H1 (cell line): ENCODE measurements around the gene GPR150. TPM values are rescaled to one million over a fixed set of nuclear protein-coding genes. Genes with fewer than 3 reads are reported as not detected.

Source experiments
- CTCF ChIA-PET: fragments of 300-600 bp; sonication (Branson Sonifier 250); formaldehyde crosslinking; loops from one replicate; lab custom pipeline; 2021; ENCODE audit not compliant: partially characterized antibody; lab: Charles Lee
- POLR2A ChIA-PET: fragments of 300-600 bp; sonication (Branson Sonifier 250); formaldehyde crosslinking; loops from one replicate; lab custom pipeline; 2021; ENCODE audit warnings: inconsistent platforms; ENCODE audit not compliant: partially characterized antibody; lab: Charles Lee
- DNase-seq, 2 experiments: peaks; one replicate each; pipeline versions ENCODE4 v3.0.0 to v3.0.0-alpha.2; 2010 to 2022; ENCODE audit warnings: low spot score in 2 of 2, low read depth in 1 of 2, mixed read lengths in 1 of 2
- FAIRE-seq: peaks from 2 replicates; lab custom pipeline; 2011; peaks lifted over from hg19 to GRCh38; lab: Jason Lieb, UNC
- H2AFZ ChIP-seq: 2 replicates; pipeline ENCODE4 v1.8.1; 2012; ENCODE audit warnings: low read length, inconsistent platforms
- H2AK5ac ChIP-seq: 2 replicates; pipeline ENCODE4 v1.6.1; 2013; ENCODE audit warnings: low read depth, low read length
- H2BK120ac ChIP-seq: replicated peaks from 2 replicates; pipeline ENCODE3; 2013; ENCODE audit warnings: low read depth, low read length, inconsistent platforms
- H2BK12ac ChIP-seq: 2 replicates; pipeline ENCODE4 v1.6.1; 2013; ENCODE audit warnings: low read depth, low read length
- H2BK15ac ChIP-seq: 2 replicates; pipeline ENCODE4 v1.6.1; 2013; ENCODE audit warnings: low read length
- H2BK20ac ChIP-seq: 2 replicates; pipeline ENCODE4 v1.6.1; 2013; ENCODE audit warnings: low read length
- H2BK5ac ChIP-seq: 2 replicates; pipeline ENCODE4 v1.6.1; 2013; ENCODE audit warnings: low read depth, low read length
- H3K14ac ChIP-seq: 2 replicates; pipeline ENCODE4 v1.6.1; 2013; ENCODE audit warnings: inconsistent platforms; ENCODE audit not compliant: insufficient read length
- H3K18ac ChIP-seq: 2 replicates; pipeline ENCODE4 v1.6.1; 2013; ENCODE audit warnings: low read length; ENCODE audit errors: extremely low read depth
- H3K23ac ChIP-seq: 2 replicates; pipeline ENCODE4 v1.6.1; 2013; ENCODE audit warnings: inconsistent platforms; ENCODE audit not compliant: insufficient read length
- H3K23me2 ChIP-seq: 2 replicates; pipeline ENCODE4 v1.6.1; 2013; ENCODE audit warnings: low read depth, low read length
- H3K27ac ChIP-seq: 2 replicates; pipeline ENCODE4 v1.6.1; 2011; ENCODE audit warnings: low read depth, low read length, inconsistent platforms
- H3K27me3 ChIP-seq, 4 experiments: replicated peaks in 1 of 4; 1 replicate in 1 of 4; 2 replicates in 3 of 4; pipeline versions ENCODE4 v1.6.1 to v1.8.1; 2011 to 2013; ENCODE audit warnings: low read length in 3 of 4, mild to moderate bottlenecking in 3 of 4, inconsistent platforms in 2 of 4, mixed read lengths in 2 of 4, moderate library complexity in 1 of 4; ENCODE audit not compliant: control insufficient read depth in 3 of 4, insufficient read depth in 3 of 4; ENCODE audit errors: extremely low read depth in 1 of 4
- H3K36me3 ChIP-seq, 4 experiments: 2 replicates each; pipeline versions ENCODE4 v1.6.1 to v1.8.1; 2011 to 2013; ENCODE audit warnings: mild to moderate bottlenecking in 4 of 4, low read length in 3 of 4, moderate library complexity in 2 of 4, control low read depth in 1 of 4, inconsistent platforms in 1 of 4; ENCODE audit not compliant: insufficient read depth in 4 of 4, control insufficient read depth in 2 of 4
- H3K4ac ChIP-seq: replicated peaks from 2 replicates; pipeline ENCODE3; 2013; ENCODE audit warnings: low read length, low read depth, mixed read lengths, inconsistent platforms; ENCODE audit not compliant: insufficient read length
- H3K4me1 ChIP-seq, 4 experiments: replicated peaks in 1 of 4; 1 replicate in 1 of 4; 2 replicates in 3 of 4; pipeline versions ENCODE4 v1.6.1 to v1.8.1; 2011 to 2013; ENCODE audit warnings: low read length in 3 of 4, inconsistent platforms in 2 of 4, mixed read lengths in 1 of 4; ENCODE audit not compliant: insufficient read depth in 4 of 4, control insufficient read depth in 3 of 4
- H3K4me2 ChIP-seq, 2 experiments: 2 replicates each; pipeline versions ENCODE4 v1.6.1 to v1.8.1; 2011 to 2013; ENCODE audit warnings: low read depth in 2 of 2, low read length in 2 of 2, control low read depth in 1 of 2, inconsistent platforms in 1 of 2, mild to moderate bottlenecking in 1 of 2; ENCODE audit not compliant: insufficient read depth in 1 of 2
- H3K4me3 ChIP-seq, 4 experiments: fragments of 200-600, 300-600 bp in 1 of 4; sonication (generic), shearing (Covaris generic), sonication (Bioruptor Twin) in 1 of 4; 2 replicates each; pipeline versions ENCODE4 v1.5.1 to v1.8.1; 2011 to 2016; ENCODE audit warnings: low read length in 4 of 4, low read depth in 3 of 4, control low read depth in 2 of 4, inconsistent platforms in 2 of 4, mild to moderate bottlenecking in 2 of 4, mixed read lengths in 1 of 4, moderate library complexity in 1 of 4; ENCODE audit not compliant: insufficient read depth in 2 of 4; ENCODE audit errors: extremely low read depth in 1 of 4
- H3K56ac ChIP-seq: replicated peaks from 2 replicates; pipeline ENCODE3; 2013; ENCODE audit warnings: low read depth, mild to moderate bottlenecking, mixed read lengths, low read length, inconsistent platforms; ENCODE audit not compliant: insufficient read length
- H3K79me1 ChIP-seq: 2 replicates; pipeline ENCODE4 v1.6.1; 2013; ENCODE audit warnings: low read depth, low read length, control low read depth
- H3K79me2 ChIP-seq, 2 experiments: 2 replicates each; pipeline versions ENCODE4 v1.6.1 to v1.8.1; 2012 to 2013; ENCODE audit warnings: low read length in 2 of 2, mild to moderate bottlenecking in 2 of 2, inconsistent platforms in 1 of 2; ENCODE audit not compliant: insufficient read depth in 2 of 2, control insufficient read depth in 1 of 2
- H3K9ac ChIP-seq, 4 experiments: replicated peaks in 1 of 4; 1 replicate in 1 of 4; 2 replicates in 3 of 4; pipeline versions ENCODE4 v1.6.1 to v1.8.1; 2011 to 2013; ENCODE audit warnings: low read depth in 3 of 4, low read length in 3 of 4, control low read depth in 2 of 4, mild to moderate bottlenecking in 2 of 4, moderate library complexity in 2 of 4, inconsistent platforms in 1 of 4; ENCODE audit errors: extremely low read depth in 1 of 4
- H3K9me3 ChIP-seq, 2 experiments: 2 replicates each; pipeline versions ENCODE4 v1.6.1 to v1.8.1; 2012 to 2013; ENCODE audit warnings: mild to moderate bottlenecking in 2 of 2, moderate library complexity in 2 of 2, control low read depth in 1 of 2, inconsistent platforms in 1 of 2, low read depth in 1 of 2, low read length in 1 of 2, mixed read lengths in 1 of 2; ENCODE audit not compliant: insufficient read depth in 2 of 2
- H4K20me1 ChIP-seq, 2 experiments: replicated peaks in 1 of 2; 2 replicates each; pipeline versions ENCODE3 to v1.8.1; 2011 to 2013; ENCODE audit warnings: inconsistent platforms in 2 of 2, low read length in 2 of 2, mild to moderate bottlenecking in 1 of 2; ENCODE audit not compliant: insufficient read depth in 2 of 2, control insufficient read depth in 1 of 2
- H4K5ac ChIP-seq: 2 replicates; pipeline ENCODE4 v1.6.1; 2013; ENCODE audit warnings: low read length, low read depth, mixed read lengths, inconsistent platforms; ENCODE audit not compliant: insufficient read length
- H4K8ac ChIP-seq: 2 replicates; pipeline ENCODE4 v1.8.0; 2013; ENCODE audit warnings: mild to moderate bottlenecking, moderate library complexity, low read length, inconsistent platforms; ENCODE audit not compliant: insufficient read depth; ENCODE audit errors: extremely low read depth
- H4K91ac ChIP-seq: replicated peaks from 2 replicates; pipeline ENCODE3; 2013; ENCODE audit warnings: low read length, mixed read lengths, inconsistent platforms; ENCODE audit not compliant: insufficient read length
- ATF2 ChIP-seq: IDR thresholded peaks from 2 replicates; pipeline ENCODE4 v1.6.1; 2012; ENCODE audit warnings: low read length, inconsistent platforms
- ATF3 ChIP-seq: IDR thresholded peaks from 2 replicates; pipeline ENCODE4 v1.6.1; 2011; ENCODE audit warnings: low read depth, mild to moderate bottlenecking, low read length; ENCODE audit not compliant: insufficient read depth
- CBX8 ChIP-seq: fragments of 300-800, 300-1000 bp; sonication (generic); IDR thresholded peaks from 2 replicates; pipeline ENCODE4 v1.7.1; 2016; ENCODE audit warnings: low read depth, low read length, borderline replicate concordance
- CHD2 ChIP-seq: IDR thresholded peaks from 2 replicates; pipeline ENCODE4 v1.6.1; 2012; ENCODE audit warnings: low read length, improper control_type of control experiment
- E2F6 ChIP-seq: IDR thresholded peaks from 2 replicates; pipeline ENCODE4 v1.6.1; 2012; ENCODE audit warnings: inconsistent platforms
- NRF1 ChIP-seq: IDR thresholded peaks from 2 replicates; pipeline ENCODE4 v1.6.1; 2011; ENCODE audit warnings: mild to moderate bottlenecking, low read depth, low read length, improper control_type of control experiment
- RXRA ChIP-seq: IDR thresholded peaks from 2 replicates; pipeline ENCODE4 v1.6.1; 2011; ENCODE audit warnings: low read depth, mild to moderate bottlenecking, low read length, moderate library complexity; ENCODE audit not compliant: insufficient read depth
- SIN3A ChIP-seq, 2 experiments: IDR thresholded peaks in 1 of 2; conservative IDR thresholded peaks in 1 of 2; 2 replicates each; pipeline ENCODE4 v1.6.1; 2011 to 2012; ENCODE audit warnings: low read length in 2 of 2, improper control_type of control experiment in 1 of 2, low read depth in 1 of 2, mild to moderate bottlenecking in 1 of 2
- USF2 ChIP-seq: IDR thresholded peaks from 2 replicates; pipeline ENCODE4 v1.6.1; 2011; ENCODE audit warnings: low read length, improper control_type of control experiment
- WGBS, 2 experiments: shearing (Covaris generic) in 1 of 2; methylation state at CpG; one replicate each; pipeline versions ENCODE4 v1.1.6 to v1.1.7; 2013 to 2015; ENCODE audit warnings: low lambda C conversion rate in 2 of 2, mixed read lengths in 2 of 2, inconsistent platforms in 1 of 2, low coverage in 1 of 2, missing lambda C conversion rate in 1 of 2; ENCODE audit not compliant: insufficient replicate concordance in 2 of 2, insufficient coverage in 1 of 2, insufficient read length in 1 of 2; ENCODE audit errors: extremely low coverage in 1 of 2, missing lambda C conversion rate in 1 of 2; 5-methylcytosine and 5-hydroxymethylcytosine counted together
- polyA plus RNA-seq, 7 experiments: library from polyadenylated mRNA; depleted of rRNA in 3 of 7; stranded (reverse) in 5 of 7; unstranded in 2 of 7; fragments of >200 nt in 5 of 7; fragments of 200-250 nt in 2 of 7; gene quantifications; 1 replicate in 5 of 7; 2 replicates in 1 of 7; 4 replicates in 1 of 7; pipeline versions ENCODE4 v1.2.1 to v1.2.3, GENCODE V29; 2011 to 2013; ENCODE audit warnings: missing spikeins in 2 of 7, mixed read lengths in 2 of 7
- total RNA-seq: library from RNA; stranded (reverse); fragmentation: NEBNext Ultra II Directional; extraction: Animal tissue kit (Norgen Biotek cat#: 25700); gene quantifications from 2 replicates; pipeline ENCODE4 v1.2.1, GENCODE V29; 2021

Gene GPR150
- total and polyA plus RNA-seq, 2 of the 8 experiments (the other 6 are each of a cell fraction or from before 2014, with no cell fraction given): 0.14 TPM; not detected in 1

GRCh38 chr5:95617057-95617456, 2.8 kb upstream of the GPR150 start:
- FAIRE-seq: no peak
- Histone ChIP-seq H3K4me3 (no peak overlapping the region), H3K79me2 (no peaks in the 10 kb centered on the region), H3K9ac (no peak overlapping the region), H3K23ac (no peak overlapping the region), H3K4me2 (no peak overlapping the region), H2BK12ac (no peak overlapping the region), H3K23me2 (peaks cover 15% of the 10 kb centered on the region), H4K5ac (no peak overlapping the region), H3K14ac (no peak overlapping the region), H2AFZ (no peak overlapping the region), H3K18ac (no peak overlapping the region), H3K4ac (no peak overlapping the region), H2BK120ac (no peak overlapping the region), H3K56ac (no peak overlapping the region), H2AK5ac (no peak overlapping the region), H3K27me3 (peaks cover 10 to 39% (median 35%) of the 10 kb centered on the region in 4 experiments), H3K27ac (no peak overlapping the region), H4K8ac (no peak overlapping the region), H2BK20ac (no peak overlapping the region), H4K91ac (no peak overlapping the region), H3K4me1 (peaks cover 6 to 13% (median 9%) of the 10 kb centered on the region in 4 experiments), H2BK15ac (no peak overlapping the region), H4K20me1 (no peaks in the 10 kb centered on the region), H3K36me3 (no peaks in the 10 kb centered on the region), H2BK5ac (no peak overlapping the region), H3K9me3 (peaks cover 0 to 6% of the 10 kb centered on the region in 2 experiments; a peak in 2 of 4 replicates), H3K79me1 (no peaks in the 10 kb centered on the region)
- DNase-seq: no peak
- ChIA-PET CTCF (no interaction called here), POLR2A (no interaction called here)
- 85% methylated on average over 5 of the region's 5 CpGs; no CpG with 5 or more reads in 1 of the 2 experiments for WGBS, 2 experiments
- no peak for TF ChIP-seq NRF1
- TF ChIP-seq CBX8: no peak
- TF ChIP-seq USF2: no peak
- no peak for TF ChIP-seq CHD2
- TF ChIP-seq ATF3: no peak
- no peak for TF ChIP-seq ATF2
- TF ChIP-seq RXRA: no peak
- no peak for TF ChIP-seq E2F6
- no peak for TF ChIP-seq SIN3A (conservative IDR thresholded peaks at IDR 0.05 in 1 of 2, IDR thresholded peaks at IDR 0.05 in 1 of 2; ENCODE audit: low read depth in 1 of 2, low read length in 2 of 2)
